Testis (tissue), 2 donors: ENCODE measurements around the gene UBE2U.

Experiments used
- CTCF ChIP-seq, 3 experiments: fragments of 450-650 bp in 2 of 3; fragments of 200-600 bp in 1 of 3; sonication (generic) in 1 of 3; IDR thresholded peaks; one replicate each; pipeline ENCODE4 v1.5.1; 2016 to 2019; ENCODE audit warnings: antibody characterized with exemption in 3 of 3, mild to moderate bottlenecking in 2 of 3, moderate library complexity in 1 of 3
- POLR2A ChIP-seq: fragments of 450-650 bp; IDR thresholded peaks from one replicate; pipeline ENCODE4 v1.6.1; 2017; ENCODE audit warnings: antibody characterized with exemption, mild to moderate bottlenecking, moderate library complexity

GRCh38 chr1:64184003-64184440 lies 19.4 kb upstream of the UBE2U start:
- TF ChIP-seq CTCF (IDR thresholded peaks at IDR 0.05) (no peak), POLR2A (no peak)
